Cerebellar nuclear complex (tissue), 1 donor: Measurements from ENCODE around the gene RNF7.
"Not testable (repeated sequence)": the region's sequence is repeated elsewhere in the genome, so short reads cannot be mapped to it uniquely, and the experiment has no call there.

ENCODE experiments used
- DNase-seq, 2 experiments: peaks; one replicate each; lab custom pipeline; 2025; lab: John Stamatoyannopoulos, UW

The RNF7 gene

GRCh38 chr3:141782386-141782932, 44.4 kb downstream of the RNF7 start:
- no peak for DNase-seq

- DNase-seq = no peak
These were observed 45.5 kb downstream of the RNF7 start for GRCh38 chr3:141783632-141784031.

- no peak for DNase-seq
These were observed 46.0 kb downstream of the RNF7 start for GRCh38 chr3:141784096-141784495.

GRCh38 chr3:141784531-141784930, 46.4 kb downstream of the RNF7 start:
- no peak for DNase-seq

DNA sequence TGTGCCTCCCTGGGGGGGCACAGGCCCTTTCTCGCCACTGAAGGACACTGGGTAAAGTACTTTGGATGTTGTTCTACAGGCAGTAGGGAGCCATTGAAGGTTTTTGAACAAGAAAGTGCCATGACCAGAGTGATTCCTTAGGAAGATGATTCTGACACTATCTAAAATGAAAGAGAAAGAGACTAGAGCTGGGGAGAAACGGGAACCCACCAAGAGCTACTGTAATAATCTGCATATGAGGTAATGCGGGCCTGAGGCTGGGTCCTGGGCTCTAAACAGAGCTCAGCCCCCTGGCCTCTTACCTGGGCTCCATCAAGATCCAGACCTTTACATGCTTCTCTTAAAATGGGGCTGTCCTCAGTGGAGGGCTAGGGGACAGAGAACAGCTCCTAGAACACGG, 50.1 kb downstream of the RNF7 start:
- no peak for DNase-seq

GRCh38 chr3:141788750-141789149, 50.7 kb downstream of the RNF7 start:
- DNase-seq = not testable (repeated sequence)

DNA sequence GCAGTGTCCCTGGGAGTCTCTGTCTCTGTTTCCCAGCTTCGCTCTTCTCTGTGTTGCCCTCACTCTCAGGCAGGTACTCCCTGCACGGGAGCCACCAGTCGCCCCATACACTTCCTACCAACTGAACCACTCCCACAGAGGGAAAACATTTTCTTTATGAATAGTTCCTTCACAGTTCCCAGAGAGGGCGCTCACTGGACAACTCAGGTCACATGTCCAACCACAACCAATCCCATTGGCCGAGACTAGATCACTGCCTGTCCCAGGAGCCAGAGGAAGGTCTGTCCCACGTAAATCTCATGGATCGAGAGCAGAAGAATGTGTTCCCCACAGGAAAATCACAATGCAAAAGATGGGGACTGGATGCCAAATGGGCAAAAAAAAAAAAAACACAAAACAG, 51.2 kb downstream of the RNF7 start:
- DNase-seq = no peak

- no peak for DNase-seq
These were observed 52.1 kb downstream of the RNF7 start for GRCh38 chr3:141790171-141790570.

DNA sequence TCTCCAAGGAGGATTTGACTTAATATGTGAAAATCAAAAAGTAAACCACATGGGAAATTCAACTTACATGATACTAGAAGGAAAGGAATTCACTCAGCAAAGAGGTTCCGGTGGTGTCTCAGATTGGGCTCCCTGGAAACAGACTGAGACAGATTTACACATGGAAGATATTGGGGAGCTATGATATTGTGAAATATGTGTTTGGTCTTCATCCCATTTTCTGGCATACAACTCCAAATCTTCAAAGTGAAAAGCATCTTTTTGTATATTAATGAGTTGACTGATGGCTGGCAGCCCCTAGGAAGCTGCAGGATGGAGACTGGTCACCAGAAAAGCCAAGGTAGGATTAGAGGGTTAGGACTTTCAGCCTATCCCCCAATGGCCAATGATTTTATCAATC, 54.4 kb downstream of the RNF7 start:
- DNase-seq = no peak

DNA sequence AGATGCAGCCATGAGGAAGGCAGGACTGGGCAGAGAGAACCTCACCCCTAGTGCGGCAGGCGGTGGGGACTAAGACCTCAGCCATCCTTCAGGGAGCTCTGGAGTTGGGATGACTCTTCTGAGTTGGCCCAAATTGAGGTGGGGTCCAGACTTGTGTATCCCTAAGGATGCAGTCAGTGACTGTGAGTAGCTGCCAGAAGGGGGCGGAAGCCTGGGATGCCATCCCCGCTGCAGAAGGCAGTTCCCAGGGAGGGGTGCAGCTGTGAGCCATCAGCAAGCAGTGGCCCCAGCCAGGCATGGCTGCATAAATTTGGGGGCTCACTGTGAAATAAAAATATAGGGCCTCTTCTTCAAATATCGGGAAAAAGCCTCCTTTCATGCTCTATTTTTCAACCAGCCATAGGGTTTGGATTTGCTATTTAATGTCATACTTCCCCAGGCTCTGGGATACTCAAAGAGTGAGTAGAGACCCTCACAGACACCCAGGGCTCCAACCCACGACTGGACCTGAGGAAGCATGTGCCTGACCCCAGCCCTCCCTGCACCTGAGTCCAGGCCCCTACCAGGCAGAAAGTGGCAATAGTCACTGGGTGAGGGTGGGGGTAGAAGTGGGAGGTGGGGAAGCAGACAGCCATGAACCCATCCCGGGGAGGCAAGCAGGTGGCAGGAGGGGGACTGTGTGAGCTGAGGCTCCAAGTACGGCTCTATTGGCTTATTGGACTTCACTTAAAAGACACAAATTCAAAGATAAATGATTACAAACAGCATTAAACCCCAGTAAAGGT, 55.6 kb downstream of the RNF7 start:
- DNase-seq = no peak

DNA sequence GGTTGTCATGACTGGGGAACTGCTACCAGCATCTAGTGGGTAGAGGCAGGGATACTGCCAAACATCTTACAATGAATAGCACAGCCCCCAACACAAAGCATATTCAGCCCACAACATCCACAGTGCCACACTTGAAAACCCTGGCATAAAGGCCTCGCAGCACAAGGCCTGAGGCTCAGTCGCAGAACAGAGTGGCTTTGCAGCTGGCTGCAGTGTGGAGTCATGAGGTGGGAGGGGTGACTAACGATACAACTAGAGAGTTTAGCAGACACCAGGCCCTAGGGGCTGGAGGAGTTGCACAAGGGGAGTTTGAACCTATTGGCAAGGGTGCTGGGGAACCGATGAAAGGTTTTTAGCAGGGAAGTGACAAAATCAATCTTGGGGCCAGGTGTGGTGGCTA, 57.2 kb downstream of the RNF7 start:
- DNase-seq = no peak

- no peak for DNase-seq
These were observed 57.6 kb downstream of the RNF7 start for GRCh38 chr3:141795741-141796080.

GRCh38 chr3:141796081-141796888, 58.2 kb downstream of the RNF7 start:
- no peak for DNase-seq
